D721Med (cell line): ENCODE results near the gene RPP25L.

ENCODE experiments used
- DNase-seq: peaks from one replicate; pipeline ENCODE4 v3.0.0; 2011; ENCODE audit warnings: low spot score; ENCODE audit not compliant: insufficient read length
- FAIRE-seq: peaks from 2 replicates; lab custom pipeline; 2011; peaks lifted over from hg19 to GRCh38; lab: Jason Lieb, UNC
- TF ChIP-seq, protein P1 (sequence below): IDR thresholded peaks from 2 replicates; pipeline ENCODE4 v1.5.1; 2012; ENCODE audit warnings: mild to moderate bottlenecking, control low read depth; ENCODE audit not compliant: insufficient read depth; ENCODE audit errors: missing control alignments

Gene RPP25L

DNA sequence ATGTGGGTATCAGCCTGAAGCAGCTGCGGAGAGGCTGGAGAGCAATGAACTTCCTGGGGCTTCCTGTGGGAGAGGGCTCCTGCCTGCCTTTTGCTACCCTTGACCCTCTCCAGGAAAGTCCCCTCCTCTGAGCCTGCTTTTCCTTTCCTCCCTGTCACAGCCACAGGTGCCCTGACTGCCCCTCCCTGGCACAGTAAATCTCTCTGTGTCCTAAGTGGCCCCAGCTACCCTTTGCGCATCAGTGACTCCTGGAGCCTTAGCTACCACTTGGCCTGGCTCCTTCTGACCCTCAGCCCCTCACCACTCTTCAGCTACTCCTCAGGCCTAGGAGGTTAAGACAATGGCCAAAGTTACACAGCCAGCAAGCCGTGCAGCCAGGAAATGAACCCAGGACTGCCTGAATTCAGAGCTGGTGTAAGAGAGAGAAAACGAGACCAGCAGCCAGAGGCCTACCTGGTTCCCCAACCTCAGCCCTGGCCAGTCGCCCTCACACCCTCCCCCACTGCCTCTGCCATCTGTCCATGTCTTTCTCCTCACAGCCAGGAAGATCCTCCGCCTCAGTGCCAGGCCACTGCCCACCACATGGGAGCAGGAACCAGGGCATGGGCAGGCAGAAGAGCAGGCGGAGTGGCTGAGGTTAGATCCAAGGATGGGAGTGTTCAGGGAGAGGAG lies 41.0 kb downstream of the RPP25L start:
- TF ChIP-seq, protein P1, sequence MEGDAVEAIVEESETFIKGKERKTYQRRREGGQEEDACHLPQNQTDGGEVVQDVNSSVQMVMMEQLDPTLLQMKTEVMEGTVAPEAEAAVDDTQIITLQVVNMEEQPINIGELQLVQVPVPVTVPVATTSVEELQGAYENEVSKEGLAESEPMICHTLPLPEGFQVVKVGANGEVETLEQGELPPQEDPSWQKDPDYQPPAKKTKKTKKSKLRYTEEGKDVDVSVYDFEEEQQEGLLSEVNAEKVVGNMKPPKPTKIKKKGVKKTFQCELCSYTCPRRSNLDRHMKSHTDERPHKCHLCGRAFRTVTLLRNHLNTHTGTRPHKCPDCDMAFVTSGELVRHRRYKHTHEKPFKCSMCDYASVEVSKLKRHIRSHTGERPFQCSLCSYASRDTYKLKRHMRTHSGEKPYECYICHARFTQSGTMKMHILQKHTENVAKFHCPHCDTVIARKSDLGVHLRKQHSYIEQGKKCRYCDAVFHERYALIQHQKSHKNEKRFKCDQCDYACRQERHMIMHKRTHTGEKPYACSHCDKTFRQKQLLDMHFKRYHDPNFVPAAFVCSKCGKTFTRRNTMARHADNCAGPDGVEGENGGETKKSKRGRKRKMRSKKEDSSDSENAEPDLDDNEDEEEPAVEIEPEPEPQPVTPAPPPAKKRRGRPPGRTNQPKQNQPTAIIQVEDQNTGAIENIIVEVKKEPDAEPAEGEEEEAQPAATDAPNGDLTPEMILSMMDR = no peak
- FAIRE-seq (no peak), DNase-seq (no peak)

DNA sequence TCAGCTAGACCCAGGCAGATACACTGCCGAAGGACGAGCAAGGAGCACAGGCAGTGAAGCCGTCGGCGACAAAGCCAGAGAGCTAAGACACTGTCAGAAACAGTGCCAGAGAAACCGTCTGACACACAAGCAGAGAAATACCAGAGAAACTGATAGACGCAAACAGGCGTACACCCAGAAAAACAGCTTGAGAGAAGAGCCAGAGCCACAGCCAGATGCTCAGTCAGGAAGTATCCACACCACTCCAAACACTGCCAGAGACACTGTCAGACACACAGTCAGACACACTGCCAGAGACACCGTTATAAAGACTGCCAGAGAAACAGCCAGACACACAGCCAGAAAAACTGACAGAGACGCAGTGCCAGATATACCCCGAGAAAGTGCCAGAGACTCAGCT lies 41.5 kb downstream of the RPP25L start:
- DNase-seq (no peak), FAIRE-seq (no peak)
- TF ChIP-seq, protein P1 = no peak

DNA sequence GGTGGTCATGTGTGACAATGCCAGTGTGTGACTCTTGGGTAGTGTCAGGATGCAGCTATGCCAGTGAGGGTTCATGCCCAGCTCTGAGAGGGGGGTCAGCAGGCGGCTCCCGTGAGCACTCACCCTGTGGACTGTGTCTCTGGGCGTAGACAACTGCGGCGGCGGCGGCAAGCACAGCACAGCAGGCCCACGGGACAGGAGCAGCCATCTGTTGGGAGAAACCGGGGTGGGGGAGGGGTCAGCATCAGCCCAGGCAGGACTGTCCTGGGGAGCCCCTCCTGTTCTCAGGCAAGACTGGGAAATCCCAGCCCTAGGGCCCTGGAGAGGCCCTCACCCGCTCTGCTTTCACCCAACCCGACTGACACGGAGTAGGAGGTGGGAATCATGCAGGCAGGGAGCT lies 43.1 kb downstream of the RPP25L start:
- TF ChIP-seq, protein P1 = no peak
- DNase-seq (no peak), FAIRE-seq (no peak)

DNA sequence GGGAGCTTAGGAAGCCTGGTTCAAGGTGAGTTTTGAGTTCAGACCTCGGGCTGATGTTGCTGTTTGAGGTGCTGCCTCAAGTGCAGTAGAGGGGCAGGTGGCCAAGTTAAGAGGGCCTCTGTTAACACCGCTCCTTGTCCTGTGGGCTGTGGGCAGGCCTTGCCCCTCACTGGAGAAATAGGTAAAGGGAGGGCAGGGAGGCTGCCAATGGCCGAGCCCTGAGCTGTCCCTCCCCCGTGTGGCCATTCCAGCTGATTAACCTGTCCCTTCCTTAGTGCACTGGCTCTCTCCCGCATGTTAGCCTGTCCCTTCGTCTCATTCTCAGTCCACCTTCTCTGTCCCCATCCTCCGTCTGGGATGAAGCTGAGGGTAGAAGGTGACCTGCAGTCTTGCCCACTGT lies 43.8 kb downstream of the RPP25L start:
- no peak for DNase-seq

DNA sequence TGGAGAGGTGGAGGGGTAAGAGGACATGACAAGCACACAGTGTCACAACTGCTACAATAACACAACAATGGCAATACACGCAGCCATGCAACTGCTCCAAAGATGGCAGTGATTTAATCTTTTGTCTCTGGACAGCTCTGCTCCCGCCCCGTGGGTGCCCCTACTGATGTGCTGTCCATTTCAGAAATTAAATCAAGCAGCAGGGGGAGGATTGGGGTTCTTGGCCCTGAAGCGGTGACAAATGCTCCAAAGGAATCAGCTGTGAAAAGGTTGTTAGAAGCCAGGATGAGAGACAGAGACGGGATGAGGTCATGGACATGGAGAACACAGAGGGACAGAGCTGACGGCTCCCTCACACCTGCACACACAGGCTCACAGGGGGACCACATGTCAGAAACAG lies 44.9 kb downstream of the RPP25L start:
- TF ChIP-seq, protein P1 = no peak
- DNase-seq (no peak), FAIRE-seq (no peak)

More for the DNA sequence above, 43.8 kb downstream of the RPP25L start:
- no peak for FAIRE-seq
- TF ChIP-seq, protein P1 = no peak

DNA sequence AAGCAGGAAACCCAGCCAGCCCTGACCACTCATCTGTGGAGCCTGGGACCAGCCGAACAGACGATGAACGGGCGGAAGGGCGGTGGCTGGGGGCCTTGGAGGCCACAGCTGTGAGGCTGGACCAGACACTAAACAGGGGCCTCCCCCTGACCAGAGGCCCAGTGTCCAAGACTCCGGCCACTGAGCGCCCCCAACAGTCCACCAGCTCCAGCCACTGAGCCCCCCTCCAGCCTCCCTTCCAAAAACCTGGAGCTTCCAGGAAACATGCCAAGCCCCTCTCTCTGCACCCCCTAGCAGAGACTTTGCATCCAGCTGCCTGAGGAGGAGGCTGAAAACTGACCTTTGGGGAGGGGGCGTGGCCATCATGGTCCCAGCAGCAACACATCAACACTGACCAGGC lies 45.6 kb downstream of the RPP25L start:
- TF ChIP-seq, protein P1 = no peak
- no peak for DNase-seq
- no peak for FAIRE-seq

- no peak for DNase-seq
- TF ChIP-seq, protein P1 = no peak
Measured at GRCh38 chr9:34565856-34566255, 46.0 kb downstream of the RPP25L start.

More at GRCh38 chr9:34565856-34566255, 46.0 kb downstream of the RPP25L start:
- no peak for FAIRE-seq
